HG03135 (cell line): Measurements from ENCODE around the gene NCAPH2.

Experiments
- ATAC-seq: cut with Tn5 transposase; IDR thresholded peaks from one replicate; pipeline ENCODE4 v1.9.1; 2021; ENCODE audit warnings: mild to moderate bottlenecking, moderate library complexity; ENCODE audit not compliant: unreplicated experiment

The NCAPH2 gene

GRCh38 chr22:50545522-50546325 is 37.7 kb downstream of the NCAPH2 start, which contains the start of gene KLHDC7B:
Gene KLHDC7B (plus strand): TSS chr22:50545899. CDS start chr22:50546244, 345 bp downstream.
- ATAC-seq: no peak

DNA sequence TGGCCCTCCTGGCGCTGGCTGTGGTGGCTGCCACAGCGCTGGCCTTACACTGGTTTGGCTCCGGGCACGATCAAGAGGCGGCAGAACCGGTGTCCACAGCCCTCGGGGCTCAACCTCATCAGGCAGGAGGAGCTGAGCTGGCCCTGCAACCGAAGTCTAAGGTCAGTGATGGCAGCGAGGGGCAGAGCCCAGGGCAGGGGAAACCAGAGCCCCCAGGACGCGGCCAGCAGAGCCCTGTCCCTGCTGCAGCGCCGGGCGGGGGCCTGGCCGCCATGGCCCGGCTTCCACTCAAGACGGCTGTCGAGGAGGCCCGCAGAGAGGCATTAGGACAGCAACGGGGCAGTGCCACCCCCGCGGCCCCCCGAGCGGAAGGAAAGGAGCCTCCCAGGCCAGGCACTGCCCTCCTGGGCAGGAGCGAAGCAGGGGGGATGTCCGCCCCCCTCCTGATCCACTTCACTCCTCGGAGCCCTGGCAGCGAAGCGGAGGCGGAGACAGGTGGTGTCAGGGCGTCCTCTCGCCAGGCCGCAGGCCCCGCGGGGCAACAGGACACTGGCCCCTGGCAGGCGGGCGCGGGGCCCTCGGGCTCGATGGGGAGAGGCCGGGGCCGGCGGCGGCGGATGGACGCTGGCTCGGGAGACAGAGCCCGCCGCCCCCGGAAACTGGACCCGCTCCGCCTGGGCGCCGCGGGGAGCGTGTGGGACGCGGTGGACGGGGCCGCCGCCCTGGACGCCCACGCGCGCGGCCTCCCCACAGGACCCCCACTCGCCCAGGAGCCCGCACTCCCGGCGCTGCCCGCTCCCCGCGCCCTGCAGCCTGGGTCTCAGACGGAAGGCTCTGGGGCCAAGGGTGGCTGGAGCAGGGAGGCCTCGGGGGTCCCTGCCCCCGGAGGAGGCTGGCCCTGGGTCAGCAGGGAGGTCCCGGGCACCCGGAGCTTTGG is 38.6 kb downstream of the NCAPH2 start:
- no peak for ATAC-seq

DNA sequence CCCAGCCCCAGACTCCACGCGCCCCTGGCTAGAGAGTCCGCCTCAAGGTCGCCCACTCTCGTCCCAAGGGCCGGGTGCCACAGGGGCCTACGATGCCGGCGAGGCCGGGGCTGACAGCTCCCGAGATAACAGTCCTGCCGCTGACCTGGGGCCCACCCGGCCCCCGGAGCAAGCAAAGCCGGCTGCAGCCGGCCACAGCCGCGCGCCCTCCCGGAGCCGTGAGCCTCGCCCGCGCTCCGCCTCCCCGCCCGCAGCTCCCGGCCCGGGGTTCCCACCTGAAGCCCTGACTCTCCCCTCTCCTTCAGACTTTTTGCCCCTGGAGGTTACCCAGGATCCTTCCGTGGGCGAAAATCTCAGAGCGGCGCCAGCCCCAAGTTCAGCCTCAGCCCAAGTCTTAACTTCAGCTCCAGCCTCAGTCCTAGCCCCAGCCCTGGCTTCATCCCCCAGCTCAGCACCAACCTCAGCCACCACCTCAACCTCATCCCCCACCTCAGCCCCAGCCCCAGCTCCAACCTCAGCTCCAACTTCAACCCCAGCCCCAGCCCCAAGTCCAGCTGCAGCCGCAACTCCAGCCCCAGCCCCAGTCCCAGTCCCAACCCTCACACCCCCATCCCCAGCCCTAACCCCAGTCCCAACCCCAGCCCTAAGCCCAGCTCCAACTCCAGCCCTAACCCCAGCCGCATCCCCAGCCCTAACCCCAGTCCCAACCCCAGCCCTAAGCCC is 39.4 kb downstream of the NCAPH2 start:
- ATAC-seq: no peak

GRCh38 chr22:50548040-50548920 is 40.3 kb downstream of the NCAPH2 start:
- ATAC-seq: no peak

DNA sequence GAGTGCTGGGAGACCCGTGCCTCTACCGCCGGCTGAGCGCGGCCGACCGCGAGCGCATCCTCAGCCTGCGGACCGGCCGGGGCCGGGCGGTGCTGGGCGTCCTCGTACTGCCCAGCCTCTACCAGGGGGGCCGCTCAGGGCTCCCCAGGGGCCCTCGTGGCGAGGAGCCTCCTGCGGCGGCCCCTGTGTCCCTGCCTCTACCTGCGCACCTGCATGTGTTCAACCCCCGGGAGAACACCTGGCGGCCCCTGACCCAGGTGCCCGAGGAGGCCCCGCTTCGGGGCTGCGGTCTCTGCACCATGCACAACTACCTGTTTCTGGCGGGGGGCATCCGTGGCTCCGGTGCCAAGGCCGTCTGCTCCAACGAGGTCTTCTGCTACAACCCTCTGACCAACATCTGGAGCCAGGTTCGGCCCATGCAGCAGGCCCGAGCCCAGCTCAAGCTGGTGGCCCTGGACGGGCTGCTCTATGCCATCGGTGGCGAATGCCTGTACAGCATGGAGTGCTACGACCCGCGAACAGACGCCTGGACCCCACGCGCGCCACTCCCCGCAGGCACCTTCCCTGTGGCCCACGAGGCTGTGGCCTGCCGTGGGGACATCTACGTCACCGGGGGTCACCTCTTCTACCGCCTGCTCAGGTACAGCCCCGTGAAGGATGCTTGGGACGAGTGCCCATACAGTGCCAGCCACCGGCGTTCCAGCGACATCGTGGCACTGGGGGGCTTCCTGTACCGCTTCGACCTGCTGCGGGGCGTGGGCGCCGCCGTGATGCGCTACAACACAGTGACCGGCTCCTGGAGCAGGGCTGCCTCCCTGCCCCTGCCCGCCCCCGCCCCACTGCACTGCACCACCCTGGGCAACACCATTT is 41.1 kb downstream of the NCAPH2 start:
- ATAC-seq: no peak

DNA sequence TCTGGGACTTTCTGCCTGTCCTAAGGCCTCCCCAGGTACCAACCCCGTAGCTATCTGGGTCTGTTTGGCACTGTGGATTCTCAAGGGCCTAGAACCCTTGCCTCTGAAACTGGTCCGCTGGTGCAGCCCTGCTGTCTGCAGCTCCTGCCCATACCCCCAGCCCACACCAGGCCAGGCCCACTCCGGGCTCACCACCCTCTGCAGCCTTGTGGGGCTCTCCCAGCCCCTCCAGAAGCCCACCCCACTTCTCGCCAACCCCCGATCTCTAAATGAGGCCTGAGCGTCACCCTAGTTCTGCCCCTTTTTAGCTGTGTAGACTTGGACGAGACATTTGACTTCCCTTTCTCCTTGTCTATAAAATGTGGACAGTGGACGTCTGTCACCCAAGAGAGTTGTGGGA is 42.4 kb downstream of the NCAPH2 start:
- no peak for ATAC-seq

DNA sequence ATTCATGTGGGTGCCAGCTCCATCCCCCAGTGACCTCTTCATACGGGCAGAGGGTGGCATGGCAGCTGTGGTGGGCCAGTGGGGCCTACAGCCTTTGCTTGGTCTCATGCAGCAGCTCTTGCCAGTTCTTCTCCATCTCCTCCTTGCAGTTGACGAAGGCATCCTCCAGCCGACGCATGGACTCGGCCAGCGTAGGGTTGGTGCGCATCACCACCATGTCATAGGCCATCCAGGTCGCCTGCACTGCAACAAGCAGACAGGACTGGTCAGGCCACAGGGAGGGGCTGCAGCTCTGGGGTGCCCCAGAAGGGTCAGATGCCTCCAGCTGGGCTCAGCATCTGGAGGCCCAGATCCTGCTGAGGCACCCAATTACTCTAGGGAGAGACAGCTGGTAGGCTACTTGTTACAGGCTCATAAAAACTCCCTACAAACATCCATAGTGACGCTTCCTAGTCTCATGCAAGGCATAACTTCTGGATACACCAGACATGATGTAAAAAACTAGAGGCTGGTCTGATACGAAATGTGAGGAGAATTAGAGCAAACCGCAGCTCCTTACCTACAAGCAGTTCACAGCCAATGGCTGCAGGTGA is 43.2 kb downstream of the NCAPH2 start:
- no peak for ATAC-seq

- no peak for ATAC-seq
Observed at GRCh38 chr22:50553310-50553709, 45.3 kb downstream of the NCAPH2 start.

- no peak for ATAC-seq
Observed at GRCh38 chr22:50556703-50557102, 48.7 kb downstream of the NCAPH2 start.

DNA sequence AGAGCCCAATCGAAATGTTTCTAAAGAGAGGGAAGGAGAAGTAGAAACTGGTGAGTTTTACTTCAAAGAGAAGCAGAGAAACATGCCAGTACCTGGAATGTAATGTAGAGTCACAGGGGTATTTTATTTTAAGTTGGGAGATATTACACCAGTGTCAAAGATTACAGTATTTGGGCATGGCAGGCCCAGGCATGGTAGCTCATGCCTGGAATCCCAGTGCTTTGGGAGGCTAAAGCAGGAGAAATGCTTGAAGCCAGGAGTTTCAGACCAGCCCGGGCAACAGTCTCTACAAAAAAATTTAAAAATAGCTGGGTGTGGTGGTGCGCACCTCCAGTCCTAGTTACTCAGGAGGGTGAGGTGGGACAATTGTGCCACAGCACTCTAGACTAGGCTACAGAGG is 52.0 kb downstream of the NCAPH2 start:
- ATAC-seq: no peak

DNA sequence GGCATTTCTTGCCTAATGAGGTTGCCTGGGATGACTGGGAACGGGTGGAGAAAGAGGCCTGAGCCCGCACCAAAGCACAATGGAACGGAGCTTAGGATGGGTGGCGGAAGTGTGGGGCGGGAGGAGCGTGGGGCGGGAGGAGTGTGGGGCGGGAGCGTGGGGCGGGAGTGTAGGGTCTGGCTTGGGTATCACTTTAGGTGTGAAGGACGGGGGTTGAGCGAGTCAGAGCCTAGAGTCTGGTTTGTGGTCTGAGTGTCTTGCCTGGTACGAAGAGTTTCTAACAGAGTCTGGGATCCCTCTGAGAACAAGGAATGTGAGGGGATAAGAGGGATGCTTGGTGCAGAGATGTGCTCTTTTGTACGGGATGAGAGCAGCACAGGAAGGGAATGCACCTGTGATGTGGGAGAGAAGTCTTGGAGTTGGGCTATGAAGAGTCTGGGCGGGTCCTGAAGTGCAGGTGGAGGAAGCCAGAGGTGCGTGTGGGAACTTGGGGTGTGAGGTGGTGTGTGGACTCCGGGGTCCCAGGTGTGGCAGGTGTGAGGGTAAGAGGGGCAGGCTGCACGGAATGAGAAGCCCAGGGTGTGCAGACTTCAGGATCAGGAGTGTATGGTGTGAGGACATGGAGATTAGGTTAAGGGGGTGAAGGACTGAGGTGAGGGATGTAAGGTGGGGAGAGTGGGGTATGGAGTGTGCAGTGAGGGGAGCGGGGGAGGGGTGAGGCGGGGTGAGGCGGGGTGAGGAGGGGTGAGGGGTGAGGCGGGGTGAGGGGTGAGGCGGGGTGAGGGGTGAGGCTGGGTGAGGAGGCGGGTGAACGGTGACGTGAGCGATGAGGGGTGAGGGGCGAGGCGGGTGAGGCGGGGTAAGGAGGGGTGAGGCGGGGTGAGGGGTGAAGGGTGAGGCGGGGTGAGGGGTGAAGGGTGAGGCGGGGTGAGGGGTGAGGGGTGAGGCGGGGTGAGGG is 53.7 kb downstream of the NCAPH2 start:
- ATAC-seq: no peak

DNA sequence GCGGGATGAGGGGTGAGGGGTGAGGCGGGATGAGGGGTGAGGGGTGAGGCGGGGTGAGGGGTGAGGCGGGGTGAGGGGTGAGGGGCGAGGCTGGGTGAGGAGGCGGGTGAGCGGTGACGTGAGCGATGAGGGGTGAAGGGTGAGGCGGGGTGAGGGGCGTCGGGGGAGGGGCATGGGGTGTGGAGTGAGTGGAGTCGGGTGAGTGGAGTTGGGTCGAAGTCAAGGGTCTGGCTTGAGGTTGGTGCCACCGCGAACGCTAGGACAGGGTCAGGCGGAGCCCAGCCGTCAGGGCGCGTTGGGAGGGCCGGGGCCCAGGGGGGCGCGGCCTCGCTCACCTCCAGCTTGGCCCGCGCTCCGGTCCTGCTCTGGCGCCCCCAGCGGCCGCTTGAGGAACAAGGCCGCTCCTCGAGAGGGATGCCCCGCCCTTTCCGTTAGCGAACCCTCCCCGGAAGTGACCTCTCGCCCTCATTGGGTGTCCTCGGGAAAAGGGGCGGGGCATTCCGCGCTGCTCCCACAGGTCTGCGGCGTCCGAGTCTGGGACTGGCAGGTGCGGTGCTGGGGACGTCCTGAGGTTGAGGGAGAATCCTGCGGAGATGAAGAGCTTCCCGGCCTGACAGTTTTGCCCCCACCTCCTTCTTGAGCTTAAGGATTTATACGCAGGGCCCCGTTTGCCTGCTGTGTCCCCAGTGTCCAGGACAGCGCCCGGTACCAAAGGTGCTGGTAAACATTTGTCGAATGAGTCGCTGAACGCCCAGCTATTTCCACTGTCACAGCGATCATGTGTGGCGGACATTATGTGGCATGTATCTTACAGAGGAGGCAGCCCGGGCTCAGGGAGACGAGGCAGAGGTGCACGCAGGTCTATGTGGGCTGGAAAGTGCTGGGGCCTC is 54.7 kb downstream of the NCAPH2 start, which contains the start of gene SYCE3:
SYCE3 (minus strand) TSS at position 397 of the 890 bp plus-strand sequence. CDS start 6,514 bp downstream, outside the sequence.
- peak; percentile 90 for ATAC-seq

DNA sequence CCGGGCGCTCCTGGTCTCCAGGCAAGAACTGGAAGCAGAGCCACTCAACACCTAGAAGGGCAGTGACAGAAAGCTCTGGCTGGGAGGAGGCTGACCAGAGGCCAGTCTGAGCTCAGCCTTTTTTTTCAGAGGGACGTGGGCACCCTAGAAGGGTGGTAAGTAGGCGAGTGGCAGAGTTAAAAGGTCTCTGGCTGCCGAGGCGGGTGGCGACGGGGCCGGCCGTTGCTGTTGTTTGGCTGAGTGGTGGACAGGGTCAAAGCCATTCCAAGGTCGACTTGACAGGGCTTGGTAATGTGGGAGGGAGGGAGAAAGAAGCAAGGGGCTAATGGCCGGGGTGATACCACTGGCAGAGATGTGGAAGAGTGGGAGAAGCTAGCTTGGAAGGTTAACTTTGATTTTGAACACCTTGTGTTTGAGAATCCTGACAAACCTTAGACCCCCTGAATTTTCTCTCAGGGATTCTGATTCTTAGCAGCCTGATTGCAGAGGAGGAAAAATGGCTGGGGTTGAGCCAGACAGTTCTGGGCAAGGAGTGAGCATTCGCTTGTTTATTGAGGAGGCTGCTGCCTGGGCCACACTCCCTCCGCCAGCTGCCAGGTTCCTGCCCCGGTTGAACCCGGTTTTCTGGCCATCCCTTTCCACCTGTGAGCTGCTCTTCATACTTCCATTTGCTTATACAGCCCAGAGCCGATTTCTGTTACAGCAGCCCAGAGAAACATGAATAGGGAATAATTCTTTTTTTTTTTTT is 55.6 kb downstream of the NCAPH2 start:
- no peak for ATAC-seq

DNA sequence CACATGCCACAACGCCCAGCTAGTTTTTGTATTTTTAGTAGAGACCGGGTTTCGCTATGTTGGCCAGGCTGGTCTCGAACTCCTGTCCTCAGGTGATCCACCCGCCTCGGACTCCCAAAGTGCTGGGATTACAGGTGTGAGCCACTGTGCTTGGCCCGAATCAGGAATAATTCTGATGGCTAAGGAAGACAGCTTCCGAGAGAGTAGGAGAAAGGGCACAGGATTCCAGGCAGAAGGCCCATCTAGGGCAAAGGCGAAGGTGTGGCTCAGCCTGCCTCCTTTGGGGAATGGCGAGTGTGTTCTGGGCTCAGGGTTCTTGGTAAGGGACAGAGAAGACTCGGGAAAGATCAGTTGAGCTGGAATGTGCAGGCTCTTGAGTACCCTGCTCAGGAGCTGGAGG is 56.3 kb downstream of the NCAPH2 start:
- no peak for ATAC-seq

- no peak for ATAC-seq
Observed at GRCh38 chr22:50567721-50568252, 59.8 kb downstream of the NCAPH2 start.

GRCh38 chr22:50568626-50569025 is 60.6 kb downstream of the NCAPH2 start:
- ATAC-seq: no peak
